K562 (cell line): ENCODE measurements around the gene TEKT2. TPM values are rescaled to one million over a fixed set of nuclear protein-coding genes. Genes with fewer than 3 reads are reported as not detected.

Source experiments
- ATAC-seq: fragments of 200-7000 bp; cut with Tn5 transposase; 3 replicates; pipeline ENCODE4 v1.9.1; 2020; ENCODE audit warnings: moderate library complexity
- BruUV-seq: library from RNA; stranded (reverse); fragments of 400-500 nt; replicated peaks from 2 replicates; lab custom pipeline; 2021; lab: Mats Ljungman, UMichigan
- CTCF ChIA-PET: fragments of 300-600 bp; formaldehyde crosslinking; extraction: SDS; loops from one replicate; lab custom pipeline; 2021; ENCODE audit warnings: low intra/inter-chr PET ratio; lab: Yijun Ruan, JAX
- POLR2A ChIA-PET: fragments of 300-600, 350-650 bp; sonication (Branson Sonifier 250); formaldehyde crosslinking; extraction: SDS; loops from one replicate; lab custom pipeline; 2021; ENCODE audit warnings: antibody characterized with exemption, inconsistent platforms; lab: Yijun Ruan, JAX
- DNase-seq, 4 experiments: peaks; one replicate each; pipeline versions ENCODE4 v3.0.0 to v3.0.0-alpha.2; 2011 to 2018; ENCODE audit warnings: low spot score in 3 of 4, mixed read lengths in 3 of 4; ENCODE audit errors: extremely low read depth in 1 of 4
- FAIRE-seq: peaks from 2 replicates; lab custom pipeline; 2011; peaks lifted over from hg19 to GRCh38; lab: Jason Lieb, UNC
- H2AFZ ChIP-seq: 2 replicates; pipeline ENCODE4 v1.6.0; 2011; ENCODE audit warnings: low read depth, low read length, control low read depth, inconsistent platforms
- H3K27ac ChIP-seq: fragments of 200-600 bp; 3 replicates; pipeline ENCODE4 v1.8.0; 2011; ENCODE audit warnings: low read depth, mild to moderate bottlenecking, control low read depth, inconsistent platforms, low read length, moderate library complexity, mixed read lengths; ENCODE audit errors: extremely low read depth
- H3K27me3 ChIP-seq, 2 experiments: fragments of 300-600 bp in 1 of 2; 2 replicates in 1 of 2; 3 replicates in 1 of 2; pipeline versions ENCODE4 v1.6.0 to v1.8.0; 2011; ENCODE audit warnings: inconsistent platforms in 2 of 2, low read length in 2 of 2, mild to moderate bottlenecking in 1 of 2, mixed read lengths in 1 of 2, moderate library complexity in 1 of 2; ENCODE audit not compliant: control insufficient read depth in 2 of 2, insufficient read depth in 2 of 2
- H3K36me3 ChIP-seq: fragments of 300-600 bp; 3 replicates; pipeline ENCODE4 v1.8.0; 2011; ENCODE audit warnings: mild to moderate bottlenecking, low read length, inconsistent platforms; ENCODE audit not compliant: control insufficient read depth, insufficient read depth
- H3K4me1 ChIP-seq, 2 experiments: fragments of 200-600 bp in 1 of 2; replicated peaks in 1 of 2; 2 replicates in 1 of 2; 3 replicates in 1 of 2; pipeline versions ENCODE4 v1.5.1 to v1.8.0; 2011; ENCODE audit warnings: inconsistent platforms in 2 of 2, low read length in 2 of 2, mild to moderate bottlenecking in 1 of 2, mixed read lengths in 1 of 2, moderate library complexity in 1 of 2; ENCODE audit not compliant: control insufficient read depth in 2 of 2, insufficient read depth in 2 of 2
- H3K4me2 ChIP-seq: 2 replicates; pipeline ENCODE4 v1.6.1; 2011; ENCODE audit warnings: low read length, control low read depth, inconsistent platforms, mixed read lengths; ENCODE audit not compliant: insufficient read depth
- H3K4me3 ChIP-seq: fragments of 200-600 bp; sonication (generic), shearing (Covaris generic); 2 replicates; pipeline ENCODE4 v1.5.1; 2016; ENCODE audit warnings: control low read depth, inconsistent platforms
- H3K79me2 ChIP-seq: fragments of 200-600 bp; 3 replicates; pipeline ENCODE4 v1.8.0; 2011; ENCODE audit warnings: low read length, inconsistent platforms; ENCODE audit not compliant: control insufficient read depth, insufficient read depth
- H3K9ac ChIP-seq, 2 experiments: 2 replicates each; pipeline versions ENCODE4 v1.6.0 to v1.6.1; 2011; ENCODE audit warnings: low read depth in 2 of 2, low read length in 2 of 2, control low read depth in 1 of 2, inconsistent platforms in 1 of 2, mild to moderate bottlenecking in 1 of 2, mixed read lengths in 1 of 2; ENCODE audit not compliant: insufficient read depth in 1 of 2
- H3K9me1 ChIP-seq: one replicate; pipeline ENCODE4 v1.6.0; 2011; ENCODE audit warnings: inconsistent platforms, mild to moderate bottlenecking, low read length, moderate library complexity; ENCODE audit not compliant: control insufficient read depth, insufficient read depth
- H3K9me3 ChIP-seq: replicated peaks from 2 replicates; pipeline ENCODE4 v1.5.1; 2011; ENCODE audit warnings: low read depth, low read length, inconsistent platforms; ENCODE audit not compliant: control insufficient read depth, insufficient read depth
- H4K20me1 ChIP-seq: replicated peaks from 2 replicates; pipeline ENCODE4 v1.6.1; 2011; ENCODE audit warnings: low read length, inconsistent platforms, mixed read lengths; ENCODE audit not compliant: control insufficient read depth, insufficient read depth
- BCL6 ChIP-seq: fragments of 250-450 bp; sonication (Bioruptor Pico); IDR thresholded peaks from 2 replicates; pipeline ENCODE4 v1.4.0; 2020
- EGR1 ChIP-seq: fragments of 450-650 bp; conservative IDR thresholded peaks from 2 replicates; pipeline ENCODE4 v1.6.1; 2017; ENCODE audit warnings: mild to moderate bottlenecking
- ELF4 ChIP-seq: fragments of 450-650 bp; formaldehyde crosslinking; IDR thresholded peaks from 2 replicates; pipeline ENCODE4 v1.4.0; 2022; ENCODE audit warnings: missing genetic modification characterization
- ESRRA ChIP-seq: fragments of 450-650 bp; IDR thresholded peaks from 2 replicates; pipeline ENCODE4 v1.6.1; 2014; ENCODE audit warnings: low read depth, mild to moderate bottlenecking, moderate library complexity, borderline replicate concordance
- HDAC1 ChIP-seq, 2 experiments: fragments of 450-650 bp; IDR thresholded peaks; 2 replicates each; pipeline ENCODE4 v1.6.1; 2016 to 2017; ENCODE audit warnings: inconsistent platforms in 1 of 2, mild to moderate bottlenecking in 1 of 2, moderate library complexity in 1 of 2
- PHTF2 ChIP-seq: fragments of 250-450 bp; sonication (Bioruptor Pico); IDR thresholded peaks from 2 replicates; pipeline ENCODE4 v1.5.0; 2021; ENCODE audit warnings: mild to moderate bottlenecking
- PTTG1 ChIP-seq: fragments of 450-650 bp; IDR thresholded peaks from 2 replicates; pipeline ENCODE4 v1.6.1; 2016; ENCODE audit warnings: low read depth, mild to moderate bottlenecking, missing genetic modification characterization, missing compliant biosample characterization
- RBM17 ChIP-seq: fragments of 200-400 bp; formaldehyde crosslinking; IDR thresholded peaks from 2 replicates; pipeline ENCODE4 v1.6.1; 2017; ENCODE audit warnings: low read depth, mild to moderate bottlenecking, low read length, borderline replicate concordance
- SOX6 ChIP-seq: fragments of 450-650 bp; IDR thresholded peaks from 2 replicates; pipeline ENCODE4 v1.6.1; 2014; ENCODE audit warnings: mild to moderate bottlenecking
- TEAD2 ChIP-seq: fragments of 450-650 bp; IDR thresholded peaks from 2 replicates; pipeline ENCODE4 v1.6.1; 2016; ENCODE audit warnings: missing genetic modification characterization, control low read depth, missing compliant biosample characterization
- U2AF2 ChIP-seq: fragments of 200-400 bp; formaldehyde crosslinking; optimal IDR thresholded peaks from 2 replicates; pipeline ENCODE3; 2017; ENCODE audit warnings: low read depth, mild to moderate bottlenecking, low read length
- UBTF ChIP-seq, 2 experiments: IDR thresholded peaks; 2 replicates each; pipeline ENCODE4 v1.6.1; 2012; ENCODE audit warnings: improper control_type of control experiment in 2 of 2, low read depth in 2 of 2, low read length in 2 of 2, borderline replicate concordance in 1 of 2
- XRCC4 ChIP-seq: IDR thresholded peaks from one replicate; pipeline ENCODE4 v1.6.1; 2011; ENCODE audit not compliant: insufficient read depth, insufficient read length; ENCODE audit errors: extremely low read depth
- ZNF77 ChIP-seq: fragments of 250-450 bp; sonication (Bioruptor Pico); IDR thresholded peaks from 2 replicates; pipeline ENCODE4 v1.5.0; 2020
- ZNF830 ChIP-seq: fragments of 250-450 bp; sonication (Bioruptor Pico); IDR thresholded peaks from 2 replicates; pipeline ENCODE4 v1.5.0; 2021; ENCODE audit warnings: mild to moderate bottlenecking
- WGBS: fragments of 100-300 bp; shearing (Covaris generic); methylation state at CpG from one replicate; pipeline ENCODE4 v1.1.6; 2016; ENCODE audit warnings: low coverage, mixed read lengths; ENCODE audit not compliant: insufficient coverage; ENCODE audit errors: missing lambda C conversion rate; 5-methylcytosine and 5-hydroxymethylcytosine counted together
- in situ Hi-C: fragments of 300-500 bp; cut with MboI; formaldehyde crosslinking; loops from 4 replicates; pipeline ENCODE4 v1.15.0; 2018; ENCODE audit warnings: inconsistent platforms, mixed read lengths
- intact Hi-C: fragments of 100-400 bp; cut with micrococcal nuclease; formaldehyde crosslinking; loops from 2 replicates; pipeline ENCODE4 v1.14.2; 2022
- polyA plus RNA-seq, 8 experiments: library from polyadenylated mRNA; depleted of rRNA in 4 of 8; stranded (reverse) in 5 of 8; unstranded in 3 of 8; fragments of >200 nt; fragmentation: Nextera tagmentation in 2 of 8; fragmentation: Illumina TruSeq in 1 of 8; extraction: Ambion mirVana in 2 of 8; extraction: Trizol in 1 of 8; gene quantifications; 2 replicates each; pipeline versions ENCODE4 v1.2.1 to v1.2.3, GENCODE V29; 2011 to 2014; ENCODE audit warnings: inconsistent platforms in 1 of 8, missing spikeins in 1 of 8
- total RNA-seq, 7 experiments: library from RNA; depleted of rRNA in 6 of 7; stranded (reverse); fragments of >200 nt in 6 of 7; fragmentation: Illumina TruSeq in 2 of 7; extraction: Trizol in 2 of 7; gene quantifications; 2 replicates each; pipeline versions ENCODE4 v1.2.1 to v1.2.3, GENCODE V29; 2011 to 2021; ENCODE audit warnings: low replicate concordance in 1 of 7
- TF ChIP-seq, protein P1 (sequence below): IDR thresholded peaks from 3 replicates; pipeline ENCODE4 v1.6.1; 2011; ENCODE audit warnings: borderline replicate concordance, mild to moderate bottlenecking, moderate library complexity; ENCODE audit not compliant: insufficient read length; ENCODE audit errors: extremely low read depth

Gene TEKT2
- total and polyA plus RNA-seq, 9 of the 15 experiments (the other 6 are each of a cell fraction or from before 2014, with no cell fraction given), result 0.06 to 0.94 (median 0.30) TPM; not detected in 1

- Histone ChIP-seq H3K4me1 (peaks cover 0 to 36% of the 10 kb centered on the region in 2 experiments; a peak in 3 of 5 replicates), H3K79me2 (no peaks in the 10 kb centered on the region), H3K9me3 (no peaks in the 10 kb centered on the region), H3K27me3 (no peaks in the 10 kb centered on the region), H3K9ac (peak overlapping the region; percentile 22 to 49; a peak in 2 of 4 replicates), H4K20me1 (no peaks in the 10 kb centered on the region), H3K9me1 (no peaks in the 10 kb centered on the region), H3K36me3 (peaks cover 14% of the 10 kb centered on the region; the same call in 1 of the 3 replicates), H3K4me2 (peak overlapping the region; percentile 82), H3K27ac (no peak overlapping the region; the same call in 2 of the 3 replicates), H2AFZ (peak overlapping the region; percentile 92), H3K4me3 (peak overlapping the region; percentile 20; the same call in 1 of the 2 replicates)
- WGBS, result 0% methylated on average over 17 of the region's 18 CpGs
- CTCF ChIA-PET, result interaction anchor here (0.5 to 5.7 kb wide), 19 partner anchors 10 to 550 kb away, joined by 3 to 116 read pairs (median 5); partner anchors contain the start of genes ADPRS, MAP7D1 and TRAPPC3
- ATAC-seq (peak; percentile 96), FAIRE-seq (peak; percentile 98), DNase-seq (peak; percentile 87 to 91 (median 88))
- no TSS peak for BruUV-seq
- in situ Hi-C loops, result loop anchor here (5.0 kb wide), 2 partner anchors 187 to 322 kb away; no protein-coding TSS in a partner anchor
- intact Hi-C loops, result loop anchor here (1.0 to 2.0 kb wide), 4 partner anchors 34 to 321 kb away; no protein-coding TSS in a partner anchor
- POLR2A ChIA-PET, result no interaction called here
- TF ChIP-seq UBTF (IDR thresholded peaks at IDR 0.05; ENCODE audit: borderline replicate concordance in 1 of 2, low read depth in 2 of 2, low read length in 2 of 2), result no peak
- no peak for TF ChIP-seq PHTF2 (CRISPR knock-in tag)
- TF ChIP-seq U2AF2, result no peak
- TF ChIP-seq, protein P1, sequence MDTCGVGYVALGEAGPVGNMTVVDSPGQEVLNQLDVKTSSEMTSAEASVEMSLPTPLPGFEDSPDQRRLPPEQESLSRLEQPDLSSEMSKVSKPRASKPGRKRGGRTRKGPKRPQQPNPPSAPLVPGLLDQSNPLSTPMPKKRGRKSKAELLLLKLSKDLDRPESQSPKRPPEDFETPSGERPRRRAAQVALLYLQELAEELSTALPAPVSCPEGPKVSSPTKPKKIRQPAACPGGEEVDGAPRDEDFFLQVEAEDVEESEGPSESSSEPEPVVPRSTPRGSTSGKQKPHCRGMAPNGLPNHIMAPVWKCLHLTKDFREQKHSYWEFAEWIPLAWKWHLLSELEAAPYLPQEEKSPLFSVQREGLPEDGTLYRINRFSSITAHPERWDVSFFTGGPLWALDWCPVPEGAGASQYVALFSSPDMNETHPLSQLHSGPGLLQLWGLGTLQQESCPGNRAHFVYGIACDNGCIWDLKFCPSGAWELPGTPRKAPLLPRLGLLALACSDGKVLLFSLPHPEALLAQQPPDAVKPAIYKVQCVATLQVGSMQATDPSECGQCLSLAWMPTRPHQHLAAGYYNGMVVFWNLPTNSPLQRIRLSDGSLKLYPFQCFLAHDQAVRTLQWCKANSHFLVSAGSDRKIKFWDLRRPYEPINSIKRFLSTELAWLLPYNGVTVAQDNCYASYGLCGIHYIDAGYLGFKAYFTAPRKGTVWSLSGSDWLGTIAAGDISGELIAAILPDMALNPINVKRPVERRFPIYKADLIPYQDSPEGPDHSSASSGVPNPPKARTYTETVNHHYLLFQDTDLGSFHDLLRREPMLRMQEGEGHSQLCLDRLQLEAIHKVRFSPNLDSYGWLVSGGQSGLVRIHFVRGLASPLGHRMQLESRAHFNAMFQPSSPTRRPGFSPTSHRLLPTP, result no peak
- peak; percentile 31; the same call in 1 of the 2 replicates for TF ChIP-seq ESRRA
- TF ChIP-seq HDAC1 (IDR thresholded peaks at IDR 0.05), result peak in 1 of 2 experiments; percentile 47; a peak in 1 of 4 replicates
- no peak for TF ChIP-seq ELF4 (CRISPR knock-in tag)
- no peak for TF ChIP-seq EGR1
- no peak for TF ChIP-seq ZNF77 (CRISPR knock-in tag)
- TF ChIP-seq RBM17, result no peak
- peak; percentile 79; the same call in 1 of the 2 replicates for TF ChIP-seq ZNF830
- TF ChIP-seq TEAD2 (tag), result no peak
- TF ChIP-seq BCL6 (CRISPR knock-in tag), result no peak
- no peak for TF ChIP-seq PTTG1
- no peak for TF ChIP-seq XRCC4
- TF ChIP-seq SOX6, result no peak
Observed at GRCh38 chr1:36099681-36100341, 15.9 kb downstream of the TEKT2 start.
